SK-N-SH (cell line): ENCODE measurements around the gene GSC2. TPM values are rescaled to one million over a fixed set of nuclear protein-coding genes. Genes with fewer than 3 reads are reported as not detected.

Experiments used
- CTCF ChIA-PET: fragments of 300-600, 350-600 bp; formaldehyde crosslinking; extraction: SDS; loops from one replicate; lab custom pipeline; 2021; lab: Yijun Ruan, JAX
- POLR2A ChIA-PET: fragments of 350-600 bp; sonication (Branson Sonifier 250); formaldehyde crosslinking; extraction: SDS; loops from one replicate; lab custom pipeline; 2020; ENCODE audit warnings: antibody characterized with exemption, inconsistent platforms; lab: Yijun Ruan, JAX
- DNase-seq: peaks from one replicate; pipeline ENCODE4 v3.0.0; 2012
- H2AFZ ChIP-seq: fragments of 200-600 bp; sonication (generic); 2 replicates; pipeline ENCODE4 v1.8.1; 2016; ENCODE audit warnings: antibody characterized with exemption, mild to moderate bottlenecking, low read depth
- H3F3A ChIP-seq: fragments of 200-600 bp; sonication (generic); replicated peaks from 2 replicates; pipeline ENCODE3; 2016; ENCODE audit warnings: antibody characterized with exemption, mild to moderate bottlenecking; ENCODE audit not compliant: insufficient read depth
- H3K27ac ChIP-seq, 2 experiments: fragments of 200-500 bp in 1 of 2; fragments of 200-600 bp in 1 of 2; sonication (Bioruptor generic) in 1 of 2; sonication (generic), shearing (Covaris generic) in 1 of 2; 2 replicates each; pipeline versions ENCODE4 v1.5.1 to v1.6.1; 2014 to 2016; ENCODE audit warnings: low read depth in 2 of 2, inconsistent platforms in 1 of 2, low read length in 1 of 2, mild to moderate bottlenecking in 1 of 2, mixed read lengths in 1 of 2
- H3K27me3 ChIP-seq: fragments of 200-600 bp; sonication (generic), shearing (Covaris generic); 2 replicates; pipeline ENCODE4 v1.6.1; 2016; ENCODE audit warnings: mixed run types; ENCODE audit not compliant: insufficient read depth
- H3K36me3 ChIP-seq, 2 experiments: fragments of 200-500 bp in 1 of 2; fragments of 200-600 bp in 1 of 2; sonication (Bioruptor generic) in 1 of 2; sonication (generic) in 1 of 2; replicated peaks in 1 of 2; 2 replicates each; pipeline versions ENCODE3 to v1.5.1; 2014 to 2016; ENCODE audit warnings: low read length in 1 of 2, mild to moderate bottlenecking in 1 of 2; ENCODE audit not compliant: insufficient read depth in 2 of 2, control insufficient read depth in 1 of 2
- H3K4me1 ChIP-seq, 2 experiments: fragments of 200-500 bp in 1 of 2; fragments of 200-600 bp in 1 of 2; sonication (Bioruptor generic) in 1 of 2; sonication (generic), shearing (Covaris generic) in 1 of 2; 2 replicates each; pipeline versions ENCODE4 v1.5.1 to v1.6.1; 2014 to 2016; ENCODE audit warnings: low read depth in 1 of 2, low read length in 1 of 2, mixed run types in 1 of 2; ENCODE audit not compliant: insufficient read depth in 2 of 2, control insufficient read depth in 1 of 2
- H3K4me2 ChIP-seq: fragments of 200-600 bp; sonication (generic), shearing (Covaris generic); 2 replicates; pipeline ENCODE4 v1.6.1; 2017; ENCODE audit warnings: mixed run types
- H3K4me3 ChIP-seq, 2 experiments: fragments of 200-500 bp in 1 of 2; fragments of 200-600 bp in 1 of 2; sonication (Bioruptor generic) in 1 of 2; sonication (generic), shearing (Covaris generic) in 1 of 2; 2 replicates each; pipeline versions ENCODE4 v1.5.1 to v1.8.1; 2014 to 2016; ENCODE audit warnings: low read depth in 2 of 2, inconsistent platforms in 1 of 2, low read length in 1 of 2, mild to moderate bottlenecking in 1 of 2, mixed read lengths in 1 of 2, moderate library complexity in 1 of 2
- H3K79me2 ChIP-seq: fragments of 200-600 bp; sonication (generic); 2 replicates; pipeline ENCODE4 v1.8.1; 2017; ENCODE audit warnings: mild to moderate bottlenecking; ENCODE audit not compliant: insufficient read depth
- H3K9ac ChIP-seq: fragments of 200-600 bp; sonication (generic); 2 replicates; pipeline ENCODE4 v1.6.1; 2017; ENCODE audit warnings: mixed run types
- H3K9me2 ChIP-seq: fragments of 200-600 bp; sonication (generic); 2 replicates; pipeline ENCODE4 v1.6.1; 2017; ENCODE audit warnings: mixed run types
- H3K9me3 ChIP-seq: fragments of 200-600 bp; sonication (generic); 2 replicates; pipeline ENCODE4 v1.6.1; 2017; ENCODE audit warnings: mixed run types, mild to moderate bottlenecking, moderate library complexity
- H4K20me1 ChIP-seq: fragments of 200-600 bp; sonication (generic); 2 replicates; pipeline ENCODE4 v1.6.1; 2017; ENCODE audit warnings: mild to moderate bottlenecking, mixed run types; ENCODE audit not compliant: insufficient read depth
- CHD2 ChIP-seq: fragments of 150-350 bp; IDR thresholded peaks from 2 replicates; pipeline ENCODE4 v1.6.1; 2018; ENCODE audit warnings: low read length; ENCODE audit not compliant: partially characterized antibody
- CTCF ChIP-seq: fragments of 200-600 bp; sonication (generic); IDR thresholded peaks from 2 replicates; pipeline ENCODE4 v1.6.1; 2017; ENCODE audit warnings: antibody characterized with exemption, mild to moderate bottlenecking, moderate library complexity
- ELF1 ChIP-seq: IDR thresholded peaks from 2 replicates; pipeline ENCODE4 v1.4.0; 2012
- EP300 ChIP-seq, 2 experiments: IDR thresholded peaks; 2 replicates each; pipeline versions ENCODE4 v1.4.0 to v1.6.1; 2012; ENCODE audit warnings: borderline replicate concordance in 1 of 2, low read depth in 1 of 2, low read length in 1 of 2
- FOXM1 ChIP-seq: IDR thresholded peaks from 2 replicates; pipeline ENCODE4 v1.4.0; 2012; ENCODE audit warnings: low read depth, mild to moderate bottlenecking
- GABPA ChIP-seq: IDR thresholded peaks from 2 replicates; pipeline ENCODE4 v1.4.0; 2012; ENCODE audit warnings: low read depth, mild to moderate bottlenecking
- MXI1 ChIP-seq: IDR thresholded peaks from 2 replicates; pipeline ENCODE4 v1.6.1; 2012; ENCODE audit warnings: mild to moderate bottlenecking, low read depth, low read length, improper control_type of control experiment
- NFIC ChIP-seq: IDR thresholded peaks from 2 replicates; pipeline ENCODE4 v1.4.0; 2012; ENCODE audit warnings: borderline replicate concordance
- NRF1 ChIP-seq: IDR thresholded peaks from 2 replicates; pipeline ENCODE4 v1.6.1; 2012; ENCODE audit warnings: low read depth, mild to moderate bottlenecking, low read length
- POLR2AphosphoS5 ChIP-seq: IDR thresholded peaks from 2 replicates; pipeline ENCODE4 v1.6.1; 2012; ENCODE audit warnings: low read depth, low read length
- RCOR1 ChIP-seq: fragments of 150-350 bp; IDR thresholded peaks from 2 replicates; pipeline ENCODE4 v1.6.1; 2017; ENCODE audit warnings: antibody characterized with exemption, low read length
- RFX5 ChIP-seq: IDR thresholded peaks from 2 replicates; pipeline ENCODE4 v1.6.1; 2012; ENCODE audit warnings: mild to moderate bottlenecking, improper control_type of control experiment, low read length
- SMC3 ChIP-seq: IDR thresholded peaks from 2 replicates; pipeline ENCODE4 v1.6.1; 2012; ENCODE audit warnings: low read depth, low read length, improper control_type of control experiment
- TEAD4 ChIP-seq: IDR thresholded peaks from 2 replicates; pipeline ENCODE4 v1.4.0; 2012; ENCODE audit warnings: mild to moderate bottlenecking, borderline replicate concordance; ENCODE audit not compliant: insufficient read depth
- YY1 ChIP-seq: IDR thresholded peaks from 2 replicates; pipeline ENCODE4 v1.4.0; 2012; ENCODE audit warnings: low read depth, mild to moderate bottlenecking
- ZBTB33 ChIP-seq: IDR thresholded peaks from 2 replicates; pipeline ENCODE4 v1.4.0; 2012; ENCODE audit warnings: low read depth, borderline replicate concordance
- WGBS: methylation state at CpG from one replicate; pipeline ENCODE4 v1.1.6; 2017; ENCODE audit warnings: low lambda C conversion rate; 5-methylcytosine and 5-hydroxymethylcytosine counted together
- polyA plus RNA-seq, 3 experiments: library from polyadenylated mRNA; depleted of rRNA; stranded (reverse); fragments of >200 nt; gene quantifications; 2 replicates each; pipeline ENCODE4 v1.2.3, GENCODE V29; 2012
- TF ChIP-seq, protein P1 (sequence below): fragments of 150-350 bp; IDR thresholded peaks from 2 replicates; pipeline ENCODE4 v1.6.1; 2017; ENCODE audit warnings: antibody characterized with exemption, low read length, low read depth, borderline replicate concordance
- TF ChIP-seq, protein P2 (sequence below): IDR thresholded peaks from 2 replicates; pipeline ENCODE4 v1.6.1; 2012; ENCODE audit warnings: mild to moderate bottlenecking, low read depth, low read length, moderate library complexity
- TF ChIP-seq, protein P3 (sequence below): fragments of 150-350 bp; IDR thresholded peaks from 2 replicates; pipeline ENCODE4 v1.6.1; 2016; ENCODE audit warnings: mild to moderate bottlenecking, low read depth, low read length

The GSC2 gene
- polyA plus RNA-seq, 1 of the 3 experiments (the other 2 are of a cell fraction): not detected

DNA sequence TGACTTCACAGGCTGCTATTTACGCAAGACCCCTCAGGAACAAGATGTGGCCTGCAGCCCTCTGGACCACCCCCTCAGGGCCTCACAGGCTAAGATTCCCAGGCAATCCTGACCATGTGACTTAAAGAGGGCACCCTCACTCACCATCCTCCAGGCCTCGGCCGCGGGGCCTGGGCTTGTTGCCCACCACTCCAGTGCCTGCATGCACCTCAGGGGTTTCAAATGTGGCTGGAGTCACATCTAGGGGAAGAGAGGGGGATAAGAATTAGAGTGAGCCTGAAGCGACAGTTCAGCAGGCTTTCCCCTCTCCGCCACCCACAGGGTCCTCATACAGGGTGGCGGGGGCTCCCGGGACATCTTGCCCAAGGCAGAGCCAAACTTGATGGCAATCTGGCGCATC is 7.7 kb downstream of the GSC2 start:
- Histone ChIP-seq H3K36me3 (peaks cover 18 to 47% of the 10 kb centered on the region in 2 experiments), H3K27ac (no peak overlapping the region), H4K20me1 (no peaks in the 10 kb centered on the region), H3K4me1 (peaks cover 4 to 8% of the 10 kb centered on the region in 2 experiments; a peak in 3 of 4 replicates), H3K4me3 (no peak overlapping the region), H3F3A (no peaks in the 10 kb centered on the region), H3K9me2 (no peaks in the 10 kb centered on the region), H2AFZ (no peak overlapping the region), H3K27me3 (peaks cover 8% of the 10 kb centered on the region), H3K9me3 (no peaks in the 10 kb centered on the region), H3K4me2 (no peak overlapping the region), H3K9ac (no peak overlapping the region), H3K79me2 (peaks cover 27% of the 10 kb centered on the region)
- CTCF ChIA-PET: no interaction called here
- POLR2A ChIA-PET: no interaction called here
- WGBS: 97% methylated on average over 9 of the region's 9 CpGs
- TF ChIP-seq FOXM1 (no peak), POLR2AphosphoS5 (no peak), RFX5 (no peak), YY1 (no peak), NFIC (no peak), ELF1 (no peak)
- no peak for DNase-seq

- ChIA-PET POLR2A (no interaction called here), CTCF (no interaction called here)
- no peak for DNase-seq
- Histone ChIP-seq H3K36me3 (peaks cover 18 to 60% of the 10 kb centered on the region in 2 experiments), H3K79me2 (peaks cover 27% of the 10 kb centered on the region), H3K9me3 (no peaks in the 10 kb centered on the region), H4K20me1 (no peaks in the 10 kb centered on the region), H3K4me3 (no peak overlapping the region), H3F3A (no peaks in the 10 kb centered on the region), H3K9me2 (no peaks in the 10 kb centered on the region), H3K9ac (no peak overlapping the region), H2AFZ (no peak overlapping the region), H3K27me3 (no peaks in the 10 kb centered on the region), H3K27ac (no peak overlapping the region), H3K4me1 (peaks cover 4 to 8% of the 10 kb centered on the region in 2 experiments; a peak in 3 of 4 replicates), H3K4me2 (no peak overlapping the region)
- TF ChIP-seq EP300 (IDR thresholded peaks at IDR 0.05; ENCODE audit: borderline replicate concordance in 1 of 2, low read depth in 1 of 2, low read length in 1 of 2) (no peak), CTCF (no peak), TEAD4 (no peak), NRF1 (no peak), CHD2 (no peak), RCOR1 (no peak), GABPA (no peak), MXI1 (no peak), ZBTB33 (no peak), SMC3 (no peak), NFIC (no peak)
- TF ChIP-seq, protein P1, sequence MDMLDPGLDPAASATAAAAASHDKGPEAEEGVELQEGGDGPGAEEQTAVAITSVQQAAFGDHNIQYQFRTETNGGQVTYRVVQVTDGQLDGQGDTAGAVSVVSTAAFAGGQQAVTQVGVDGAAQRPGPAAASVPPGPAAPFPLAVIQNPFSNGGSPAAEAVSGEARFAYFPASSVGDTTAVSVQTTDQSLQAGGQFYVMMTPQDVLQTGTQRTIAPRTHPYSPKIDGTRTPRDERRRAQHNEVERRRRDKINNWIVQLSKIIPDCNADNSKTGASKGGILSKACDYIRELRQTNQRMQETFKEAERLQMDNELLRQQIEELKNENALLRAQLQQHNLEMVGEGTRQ: no peak
- TF ChIP-seq, protein P2, sequence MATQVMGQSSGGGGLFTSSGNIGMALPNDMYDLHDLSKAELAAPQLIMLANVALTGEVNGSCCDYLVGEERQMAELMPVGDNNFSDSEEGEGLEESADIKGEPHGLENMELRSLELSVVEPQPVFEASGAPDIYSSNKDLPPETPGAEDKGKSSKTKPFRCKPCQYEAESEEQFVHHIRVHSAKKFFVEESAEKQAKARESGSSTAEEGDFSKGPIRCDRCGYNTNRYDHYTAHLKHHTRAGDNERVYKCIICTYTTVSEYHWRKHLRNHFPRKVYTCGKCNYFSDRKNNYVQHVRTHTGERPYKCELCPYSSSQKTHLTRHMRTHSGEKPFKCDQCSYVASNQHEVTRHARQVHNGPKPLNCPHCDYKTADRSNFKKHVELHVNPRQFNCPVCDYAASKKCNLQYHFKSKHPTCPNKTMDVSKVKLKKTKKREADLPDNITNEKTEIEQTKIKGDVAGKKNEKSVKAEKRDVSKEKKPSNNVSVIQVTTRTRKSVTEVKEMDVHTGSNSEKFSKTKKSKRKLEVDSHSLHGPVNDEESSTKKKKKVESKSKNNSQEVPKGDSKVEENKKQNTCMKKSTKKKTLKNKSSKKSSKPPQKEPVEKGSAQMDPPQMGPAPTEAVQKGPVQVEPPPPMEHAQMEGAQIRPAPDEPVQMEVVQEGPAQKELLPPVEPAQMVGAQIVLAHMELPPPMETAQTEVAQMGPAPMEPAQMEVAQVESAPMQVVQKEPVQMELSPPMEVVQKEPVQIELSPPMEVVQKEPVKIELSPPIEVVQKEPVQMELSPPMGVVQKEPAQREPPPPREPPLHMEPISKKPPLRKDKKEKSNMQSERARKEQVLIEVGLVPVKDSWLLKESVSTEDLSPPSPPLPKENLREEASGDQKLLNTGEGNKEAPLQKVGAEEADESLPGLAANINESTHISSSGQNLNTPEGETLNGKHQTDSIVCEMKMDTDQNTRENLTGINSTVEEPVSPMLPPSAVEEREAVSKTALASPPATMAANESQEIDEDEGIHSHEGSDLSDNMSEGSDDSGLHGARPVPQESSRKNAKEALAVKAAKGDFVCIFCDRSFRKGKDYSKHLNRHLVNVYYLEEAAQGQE: no peak
- TF ChIP-seq, protein P3, sequence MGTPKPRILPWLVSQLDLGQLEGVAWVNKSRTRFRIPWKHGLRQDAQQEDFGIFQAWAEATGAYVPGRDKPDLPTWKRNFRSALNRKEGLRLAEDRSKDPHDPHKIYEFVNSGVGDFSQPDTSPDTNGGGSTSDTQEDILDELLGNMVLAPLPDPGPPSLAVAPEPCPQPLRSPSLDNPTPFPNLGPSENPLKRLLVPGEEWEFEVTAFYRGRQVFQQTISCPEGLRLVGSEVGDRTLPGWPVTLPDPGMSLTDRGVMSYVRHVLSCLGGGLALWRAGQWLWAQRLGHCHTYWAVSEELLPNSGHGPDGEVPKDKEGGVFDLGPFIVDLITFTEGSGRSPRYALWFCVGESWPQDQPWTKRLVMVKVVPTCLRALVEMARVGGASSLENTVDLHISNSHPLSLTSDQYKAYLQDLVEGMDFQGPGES: no peak
- WGBS: 87% methylated on average over 3 of the region's 5 CpGs
Measured at GRCh38 chr22:19139974-19140373, 10.1 kb downstream of the GSC2 start.
